Natural killer cell (primary cell): Measurements from ENCODE around the gene ZNF862. TPM values are rescaled to one million over a fixed set of nuclear protein-coding genes. Genes with fewer than 3 reads are reported as not detected.
"Not testable (repeated sequence)": the region's sequence is repeated elsewhere in the genome, so short reads cannot be mapped to it uniquely, and the experiment has no call there.

Experiments
- ATAC-seq, 3 donors: fragments of 150-1000 bp in 2 of 3; fragments of 200-7000 bp in 1 of 3; cut with Tn5 transposase; 1 replicate in 1 of 3; 2 replicates in 2 of 3; pipeline ENCODE4 v1.10.0; 2021; ENCODE audit warnings: mild to moderate bottlenecking in 2 of 3, moderate library complexity in 2 of 3
- DNase-seq, 2 donors: peaks; one replicate each; pipeline versions ENCODE4 v3.0.0 to v3.0.0-alpha.2; 2013 to 2021; ENCODE audit warnings: mixed read lengths in 1 of 2
- H3K27ac ChIP-seq: one replicate; pipeline ENCODE4 v1.5.1; 2013; ENCODE audit warnings: mild to moderate bottlenecking, low read length
- H3K27me3 ChIP-seq: one replicate; pipeline ENCODE4 v1.6.1; 2013; ENCODE audit warnings: low read length; ENCODE audit not compliant: control insufficient read depth, insufficient read depth
- H3K36me3 ChIP-seq: one replicate; pipeline ENCODE4 v1.6.1; 2013; ENCODE audit warnings: low read length; ENCODE audit not compliant: control insufficient read depth, insufficient read depth
- H3K4me1 ChIP-seq: one replicate; pipeline ENCODE4 v1.6.1; 2013; ENCODE audit warnings: low read length; ENCODE audit not compliant: control insufficient read depth, insufficient read depth
- H3K4me3 ChIP-seq: one replicate; pipeline ENCODE4 v1.5.1; 2013; ENCODE audit warnings: low read length
- H3K9me3 ChIP-seq: one replicate; pipeline ENCODE4 v1.6.1; 2013; ENCODE audit warnings: low read length; ENCODE audit not compliant: control insufficient read depth, insufficient read depth
- H3K27ac Mint-ChIP-seq, 2 donors: one replicate each; pipeline ENCODE4 v1.8.0; 2022; ENCODE audit warnings: mild to moderate bottlenecking in 2 of 2, mixed read lengths in 2 of 2, moderate library complexity in 1 of 2
- H3K27me3 Mint-ChIP-seq, 2 donors: one replicate each; pipeline ENCODE4 v1.8.0; 2022; ENCODE audit warnings: low read depth in 2 of 2, mixed read lengths in 2 of 2
- H3K36me3 Mint-ChIP-seq: one replicate; pipeline ENCODE4 v1.8.0; 2022; ENCODE audit warnings: mixed read lengths
- H3K4me1 Mint-ChIP-seq, 2 donors: one replicate each; pipeline ENCODE4 v1.8.0; 2022; ENCODE audit warnings: mixed read lengths in 2 of 2
- H3K4me3 Mint-ChIP-seq: one replicate; pipeline ENCODE4 v1.8.0; 2022; ENCODE audit warnings: mild to moderate bottlenecking, moderate library complexity, mixed read lengths
- H3K9me3 Mint-ChIP-seq, 2 donors: one replicate each; pipeline ENCODE4 v1.8.0; 2022; ENCODE audit warnings: mixed read lengths in 2 of 2
- WGBS: methylation state at CpG from one replicate; pipeline ENCODE4 v1.1.7; 2013; ENCODE audit warnings: missing lambda C conversion rate; ENCODE audit not compliant: insufficient coverage; 5-methylcytosine and 5-hydroxymethylcytosine counted together
- intact Hi-C: fragments of 100-400 bp; cut with micrococcal nuclease; formaldehyde crosslinking; loops from one replicate; pipeline ENCODE4 v1.14.2; 2022
- total RNA-seq, 4 donors: library from RNA; stranded (reverse); fragments of 120-200 nt in 1 of 4; gene quantifications; one replicate each; pipeline versions ENCODE4 v1.2.3 to v1.2.4, GENCODE V29; 2013 to 2022
- TF ChIP-seq, protein P1 (sequence below): fragments of 200-600 bp; IDR thresholded peaks from one replicate; pipeline ENCODE4 v1.8.0; 2022; ENCODE audit warnings: antibody characterized with exemption

ZNF862 gene
- total RNA-seq, 3 donors from 2014 or later (not counting 1 experiment from before 2014, with no cell fraction given), result 21.4 to 28.9 (median 21.7) TPM

DNA sequence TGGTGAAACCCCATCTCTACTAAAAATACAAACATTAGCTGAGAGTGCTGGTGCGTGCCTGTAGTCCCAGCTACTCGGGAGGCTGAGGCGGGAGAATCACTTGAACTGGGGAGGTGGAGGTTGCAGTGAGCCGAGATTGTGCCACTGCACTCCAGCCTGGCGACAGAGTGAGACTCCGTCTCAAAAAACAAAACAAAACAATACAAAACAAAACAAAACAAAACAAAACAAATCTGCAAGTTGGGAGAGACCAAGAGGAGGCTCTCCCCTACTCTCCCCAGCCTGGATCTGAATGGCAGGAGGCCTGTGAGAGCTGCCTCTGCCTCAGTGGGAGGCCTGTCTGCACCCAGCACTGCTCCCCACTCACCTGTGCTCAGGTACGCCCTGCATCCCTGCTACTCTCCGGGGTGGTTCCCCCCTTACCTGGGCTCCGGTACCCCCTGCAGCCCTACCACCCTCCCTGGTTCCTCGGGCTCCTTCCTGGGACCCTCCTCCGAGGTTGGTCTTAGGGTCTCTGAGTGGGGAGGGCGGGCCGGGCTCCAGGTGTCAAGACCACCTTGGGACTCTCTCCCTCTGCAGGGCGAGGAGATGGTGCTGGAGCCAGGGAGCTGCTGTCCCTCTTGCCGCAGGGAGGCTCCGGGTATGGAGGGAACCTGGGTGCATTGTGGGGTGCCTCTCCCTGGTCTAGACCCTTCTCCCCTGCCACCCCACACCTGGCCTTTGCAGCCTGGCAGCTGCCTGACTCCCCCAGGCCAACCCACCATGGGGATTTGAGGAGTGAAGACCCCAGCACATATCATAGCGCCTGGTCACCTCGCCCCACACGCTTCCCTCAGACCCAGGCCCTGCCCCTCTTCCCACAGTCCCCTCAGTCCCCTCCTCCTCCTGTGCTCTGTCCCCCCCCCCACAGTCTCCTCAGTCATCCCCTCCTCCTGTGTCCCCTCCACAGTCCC, 9.5 kb upstream of the ZNF862 start:
- H3K4me3 ChIP-seq, result no peak overlapping the region
- 94% methylated on average over 13 of the region's 19 CpGs for WGBS
- DNase-seq (no peak), ATAC-seq (no peak)
- intact Hi-C loops, result no loop called here
- no peaks in the 10 kb centered on the region for H3K4me1 Mint-ChIP-seq
- no peaks in the 10 kb centered on the region for H3K9me3 Mint-ChIP-seq
- H3K27ac Mint-ChIP-seq, result no peak overlapping the region
- H3K9me3 ChIP-seq, result no peaks in the 10 kb centered on the region
- peaks cover 7 to 8% of the 10 kb centered on the region in 2 donors for H3K27me3 Mint-ChIP-seq
- TF ChIP-seq, protein P1, sequence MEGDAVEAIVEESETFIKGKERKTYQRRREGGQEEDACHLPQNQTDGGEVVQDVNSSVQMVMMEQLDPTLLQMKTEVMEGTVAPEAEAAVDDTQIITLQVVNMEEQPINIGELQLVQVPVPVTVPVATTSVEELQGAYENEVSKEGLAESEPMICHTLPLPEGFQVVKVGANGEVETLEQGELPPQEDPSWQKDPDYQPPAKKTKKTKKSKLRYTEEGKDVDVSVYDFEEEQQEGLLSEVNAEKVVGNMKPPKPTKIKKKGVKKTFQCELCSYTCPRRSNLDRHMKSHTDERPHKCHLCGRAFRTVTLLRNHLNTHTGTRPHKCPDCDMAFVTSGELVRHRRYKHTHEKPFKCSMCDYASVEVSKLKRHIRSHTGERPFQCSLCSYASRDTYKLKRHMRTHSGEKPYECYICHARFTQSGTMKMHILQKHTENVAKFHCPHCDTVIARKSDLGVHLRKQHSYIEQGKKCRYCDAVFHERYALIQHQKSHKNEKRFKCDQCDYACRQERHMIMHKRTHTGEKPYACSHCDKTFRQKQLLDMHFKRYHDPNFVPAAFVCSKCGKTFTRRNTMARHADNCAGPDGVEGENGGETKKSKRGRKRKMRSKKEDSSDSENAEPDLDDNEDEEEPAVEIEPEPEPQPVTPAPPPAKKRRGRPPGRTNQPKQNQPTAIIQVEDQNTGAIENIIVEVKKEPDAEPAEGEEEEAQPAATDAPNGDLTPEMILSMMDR, result no peak
- H3K4me1 ChIP-seq, result no peaks in the 10 kb centered on the region
- H3K36me3 Mint-ChIP-seq, result no peaks in the 10 kb centered on the region
- no peaks in the 10 kb centered on the region for H3K27me3 ChIP-seq
- no peak overlapping the region for H3K27ac ChIP-seq
- H3K36me3 ChIP-seq, result no peaks in the 10 kb centered on the region
- no peak overlapping the region for H3K4me3 Mint-ChIP-seq

DNA sequence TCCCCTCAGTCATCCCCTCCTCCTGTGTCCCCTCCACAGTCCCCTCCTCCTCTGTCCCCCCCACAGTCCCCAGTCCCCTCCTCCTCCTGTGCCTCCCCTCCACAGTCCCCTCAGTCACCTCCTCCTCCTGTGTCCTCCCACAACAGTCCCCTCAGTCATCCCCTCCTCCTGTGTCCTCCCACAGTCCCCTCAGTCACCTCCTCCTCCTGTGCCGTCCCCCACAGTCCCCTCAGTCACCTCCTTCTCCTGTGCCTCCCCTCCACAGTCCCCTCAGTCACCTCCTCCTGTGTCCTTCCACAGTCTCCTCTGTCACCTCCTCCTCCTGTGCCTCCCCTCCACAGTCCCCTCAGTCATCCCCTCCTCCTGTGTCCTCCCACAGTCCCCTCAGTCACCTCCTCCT, 7.6 kb upstream of the ZNF862 start:
- DNase-seq, H3K9me3 Mint-ChIP-seq, H3K27ac Mint-ChIP-seq, H3K36me3 Mint-ChIP-seq, ATAC-seq, H3K27me3 ChIP-seq, H3K4me3 ChIP-seq, H3K36me3 ChIP-seq, intact Hi-C loops, H3K4me1 ChIP-seq, H3K9me3 ChIP-seq, H3K4me1 Mint-ChIP-seq, H3K4me3 Mint-ChIP-seq, H3K27ac ChIP-seq: not testable (repeated sequence)
- 58% methylated on average over 1 of the region's 1 CpG for WGBS
- H3K27me3 Mint-ChIP-seq, result peaks cover 7 to 19% of the 10 kb centered on the region in 2 donors

DNA sequence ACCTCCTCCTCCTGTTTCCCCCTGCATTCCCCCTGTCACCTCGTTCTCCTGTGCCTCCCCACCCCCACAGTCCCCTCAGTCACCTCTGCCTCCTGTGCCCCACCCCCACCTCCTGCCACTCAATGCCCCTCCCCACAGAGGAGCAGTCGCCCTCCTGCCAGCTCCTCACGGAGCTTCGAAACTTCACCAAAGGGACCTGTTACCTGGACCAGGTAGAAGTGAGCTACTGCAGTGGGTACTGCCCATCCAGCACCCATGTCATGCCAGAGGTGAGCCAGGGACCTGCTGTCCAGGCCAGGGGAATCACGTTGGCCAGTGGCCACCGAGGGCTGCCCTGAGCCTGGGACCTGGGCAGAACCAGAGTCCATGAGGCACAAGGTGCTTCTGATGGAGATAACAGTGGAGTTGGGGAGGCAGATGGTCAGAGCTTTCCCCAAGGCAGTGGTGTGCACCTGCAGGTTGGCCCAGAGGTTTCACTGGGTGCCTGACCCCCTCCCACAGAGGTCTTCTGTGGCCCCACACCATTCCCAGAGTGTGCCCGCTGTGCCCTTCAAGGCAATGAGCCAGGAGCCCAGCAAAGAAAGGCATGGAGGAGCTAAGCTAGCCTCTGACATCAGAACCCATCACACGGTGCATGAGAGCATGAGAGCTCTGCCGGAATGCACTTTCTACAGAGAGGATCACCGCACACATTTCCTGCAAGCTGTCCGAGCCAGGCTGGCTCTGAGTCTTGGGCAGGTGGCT, 7.0 kb upstream of the ZNF862 start:
- intact Hi-C loops, result no loop called here
- no peaks in the 10 kb centered on the region for H3K9me3 ChIP-seq
- TF ChIP-seq, protein P1, result no peak
- H3K4me1 ChIP-seq, result no peaks in the 10 kb centered on the region
- Mint-ChIP-seq H3K4me1 (no peaks in the 10 kb centered on the region), H3K27me3 (peaks cover 7 to 19% of the 10 kb centered on the region in 2 donors), H3K36me3 (no peaks in the 10 kb centered on the region), H3K27ac (no peak overlapping the region), H3K9me3 (no peaks in the 10 kb centered on the region), H3K4me3 (no peak overlapping the region)
- H3K27ac ChIP-seq, result no peak overlapping the region
- H3K36me3 ChIP-seq, result no peaks in the 10 kb centered on the region
- 70% methylated on average over 11 of the region's 11 CpGs for WGBS
- no peak for ATAC-seq
- no peak overlapping the region for H3K4me3 ChIP-seq
- H3K27me3 ChIP-seq, result no peaks in the 10 kb centered on the region
- no peak for DNase-seq

DNA sequence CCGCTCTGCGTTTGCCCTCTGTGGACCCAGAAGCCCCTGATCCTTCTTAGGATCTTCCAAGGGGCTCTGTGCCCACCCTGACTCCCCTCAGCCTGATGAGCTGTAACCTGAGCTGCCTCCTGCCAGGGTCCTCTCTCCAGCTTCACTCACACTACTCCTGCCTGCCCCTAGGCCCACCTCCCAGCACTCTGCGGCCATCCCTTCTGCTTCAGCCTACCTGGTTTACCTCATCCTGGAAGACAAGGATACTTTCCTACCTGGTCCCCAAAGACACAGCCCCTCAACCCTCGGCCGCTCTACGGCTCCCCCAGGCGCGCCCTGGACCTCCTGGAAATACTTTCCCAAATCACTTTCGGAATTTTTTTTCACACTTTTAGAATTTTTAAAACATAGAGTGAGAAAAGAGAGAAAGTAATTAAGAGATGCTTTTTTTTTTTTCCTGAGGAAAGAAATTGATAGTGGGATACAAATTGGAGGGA, 6.4 kb upstream of the ZNF862 start:
- WGBS, result 94% methylated on average over 8 of the region's 9 CpGs
- Mint-ChIP-seq H3K4me1 (no peaks in the 10 kb centered on the region), H3K27me3 (peaks cover 7 to 19% of the 10 kb centered on the region in 2 donors), H3K27ac (no peak overlapping the region), H3K36me3 (no peaks in the 10 kb centered on the region), H3K4me3 (no peak overlapping the region), H3K9me3 (no peaks in the 10 kb centered on the region)
- DNase-seq (no peak), ATAC-seq (no peak)
- H3K27me3 ChIP-seq, result no peaks in the 10 kb centered on the region
- intact Hi-C loops, result no loop called here
- no peaks in the 10 kb centered on the region for H3K36me3 ChIP-seq
- no peak overlapping the region for H3K4me3 ChIP-seq
- H3K4me1 ChIP-seq, result no peaks in the 10 kb centered on the region
- TF ChIP-seq, protein P1, result no peak
- H3K9me3 ChIP-seq, result no peaks in the 10 kb centered on the region
- no peak overlapping the region for H3K27ac ChIP-seq
